GM12878 (cell line): Measurements from ENCODE around the gene HMGXB4. TPM values are rescaled to one million over a fixed set of nuclear protein-coding genes. Genes with fewer than 3 reads are reported as not detected.

Source experiments
- ATAC-seq: fragments of 200-7000 bp; cut with Tn5 transposase; 3 replicates; pipeline ENCODE4 v1.9.1; 2020; ENCODE audit warnings: mild to moderate bottlenecking, moderate library complexity
- BruUV-seq: library from RNA; stranded (reverse); fragments of 400-500 nt; replicated peaks from 2 replicates; lab custom pipeline; 2021; lab: Mats Ljungman, UMichigan
- CTCF ChIA-PET: fragments of 300-600 bp; sonication (Branson Sonifier 250); formaldehyde crosslinking; extraction: SDS; loops from one replicate; lab custom pipeline; 2021; ENCODE audit warnings: inconsistent platforms; lab: Yijun Ruan, JAX
- POLR2A ChIA-PET: fragments of 350-600 bp; formaldehyde crosslinking; extraction: SDS; loops from one replicate; lab custom pipeline; 2021; ENCODE audit warnings: inconsistent platforms; lab: Charles Lee
- RAD21 ChIA-PET: fragments of 300-600 bp; sonication (Branson Sonifier 250); formaldehyde crosslinking; loops from one replicate; lab custom pipeline; 2023; ENCODE audit warnings: antibody characterized with exemption; ENCODE audit not compliant: unreplicated experiment; lab: Charles Lee
- SMC1A ChIA-PET: fragments of 300-600 bp; sonication (Branson Sonifier 250); formaldehyde crosslinking; loops from one replicate; lab custom pipeline; 2023; ENCODE audit not compliant: unreplicated experiment, uncharacterized antibody; lab: Charles Lee
- DNase-seq: peaks from one replicate; pipeline ENCODE4 v3.0.0-alpha.2; 2011; ENCODE audit warnings: low read depth, low spot score
- FAIRE-seq: peaks from 3 replicates; lab custom pipeline; 2011; peaks lifted over from hg19 to GRCh38; lab: Jason Lieb, UNC
- H2AFZ ChIP-seq: 2 replicates; pipeline ENCODE4 v1.6.0; 2011; ENCODE audit warnings: low read depth, low read length, control low read depth; ENCODE audit not compliant: control insufficient read depth
- H3K27ac ChIP-seq: 2 replicates; pipeline ENCODE4 v1.5.1; 2011; ENCODE audit warnings: control low read depth; ENCODE audit not compliant: control insufficient read depth, insufficient read depth
- H3K27me3 ChIP-seq, 2 experiments: replicated peaks in 1 of 2; 2 replicates each; pipeline versions ENCODE4 v1.6.0 to v1.6.1; 2011; ENCODE audit warnings: low read length in 1 of 2; ENCODE audit not compliant: control insufficient read depth in 2 of 2, insufficient read depth in 2 of 2
- H3K36me3 ChIP-seq, 2 experiments: 2 replicates each; pipeline ENCODE4 v1.5.1; 2011; ENCODE audit warnings: low read length in 1 of 2; ENCODE audit not compliant: control insufficient read depth in 2 of 2, insufficient read depth in 2 of 2
- H3K4me1 ChIP-seq: 2 replicates; pipeline ENCODE4 v1.6.1; 2011; ENCODE audit warnings: mild to moderate bottlenecking, low read length, moderate library complexity, mixed read lengths; ENCODE audit not compliant: control insufficient read depth, insufficient read depth
- H3K4me2 ChIP-seq: 2 replicates; pipeline ENCODE4 v1.6.0; 2011; ENCODE audit warnings: control low read depth; ENCODE audit not compliant: control insufficient read depth, insufficient read depth
- H3K4me3 ChIP-seq: fragments of 200-600 bp; sonication (generic); 2 replicates; pipeline ENCODE4 v1.5.1; 2016
- H3K79me2 ChIP-seq: 2 replicates; pipeline ENCODE4 v1.6.0; 2011; ENCODE audit warnings: low read length; ENCODE audit not compliant: control insufficient read depth, insufficient read depth
- H3K9ac ChIP-seq: 2 replicates; pipeline ENCODE4 v1.8.0; 2011; ENCODE audit warnings: low read length, control low read depth, mixed read lengths; ENCODE audit not compliant: control insufficient read depth, insufficient read depth
- H3K9me3 ChIP-seq: replicated peaks from 3 replicates; pipeline ENCODE4 v1.5.1; 2011; ENCODE audit warnings: mild to moderate bottlenecking, low read length; ENCODE audit not compliant: control insufficient read depth, insufficient read depth
- H4K20me1 ChIP-seq: 2 replicates; pipeline ENCODE4 v1.6.0; 2011; ENCODE audit not compliant: control insufficient read depth, insufficient read depth
- CREB1 ChIP-seq: IDR thresholded peaks from 2 replicates; pipeline ENCODE4 v1.6.1; 2012; ENCODE audit warnings: low read depth, mild to moderate bottlenecking, inconsistent platforms
- ETV6 ChIP-seq, 2 experiments: fragments of 450-650 bp in 1 of 2; IDR thresholded peaks in 1 of 2; conservative IDR thresholded peaks in 1 of 2; 2 replicates each; pipeline ENCODE4 v1.6.1; 2014; ENCODE audit warnings: antibody characterized with exemption in 1 of 2, borderline replicate concordance in 1 of 2, low read depth in 1 of 2, mild to moderate bottlenecking in 1 of 2, moderate library complexity in 1 of 2
- YBX1 ChIP-seq: fragments of 450-650 bp; IDR thresholded peaks from 2 replicates; pipeline ENCODE4 v1.6.1; 2016; ENCODE audit warnings: antibody characterized with exemption
- ZNF24 ChIP-seq: fragments of 450-650 bp; IDR thresholded peaks from 2 replicates; pipeline ENCODE4 v1.6.1; 2017; ENCODE audit warnings: antibody characterized with exemption, mild to moderate bottlenecking
- WGBS: methylation state at CpG from one replicate; pipeline ENCODE4 v1.1.6; 2016; ENCODE audit warnings: low lambda C conversion rate; ENCODE audit not compliant: insufficient replicate concordance, insufficient coverage; ENCODE audit errors: missing lambda C conversion rate; 5-methylcytosine and 5-hydroxymethylcytosine counted together
- in situ Hi-C: fragments of 300-500 bp; cut with MboI; formaldehyde crosslinking; loops from 9 replicates; pipeline ENCODE4 v1.14.3; 2018; ENCODE audit warnings: mixed read lengths
- intact Hi-C: fragments of 100-400 bp; cut with micrococcal nuclease; formaldehyde crosslinking; loops from one replicate; pipeline ENCODE4 v1.14.2; 2022; ENCODE audit not compliant: unreplicated experiment
- polyA plus RNA-seq, 11 experiments: library from polyadenylated mRNA; depleted of rRNA in 4 of 11; unstranded in 6 of 11; stranded (reverse) in 5 of 11; fragments of >200 nt; fragmentation: Nextera tagmentation in 4 of 11; fragmentation: Illumina TruSeq in 1 of 11; extraction: Ambion mirVana in 4 of 11; extraction: Trizol in 1 of 11; gene quantifications; 1 replicate in 1 of 11; 2 replicates in 10 of 11; pipeline versions ENCODE4 v1.2.1 to v1.2.3, GENCODE V29; 2011 to 2016; ENCODE audit warnings: inconsistent platforms in 2 of 11, missing spikeins in 2 of 11, low read depth in 1 of 11
- total RNA-seq, 4 experiments: library from RNA; depleted of rRNA in 3 of 4; stranded (reverse); fragments of >200 nt in 3 of 4; fragmentation: Illumina TruSeq in 1 of 4; extraction: Trizol in 1 of 4; gene quantifications; 2 replicates each; pipeline versions ENCODE4 v1.2.1 to v1.2.3, GENCODE V29; 2013 to 2021
- TF ChIP-seq, protein P1 (sequence below): fragments of 450-650 bp; IDR thresholded peaks from 2 replicates; pipeline ENCODE4 v1.6.1; 2018; ENCODE audit warnings: borderline replicate concordance, mild to moderate bottlenecking; ENCODE audit not compliant: partially characterized antibody
- TF ChIP-seq, protein P2 (sequence below): IDR thresholded peaks from 2 replicates; pipeline ENCODE4 v1.6.1; 2012; ENCODE audit warnings: low read depth, low read length, improper control_type of control experiment
- TF ChIP-seq, protein P3 (sequence below): IDR thresholded peaks from 2 replicates; pipeline ENCODE4 v1.6.1; 2011; ENCODE audit warnings: mild to moderate bottlenecking, low read depth, low read length, moderate library complexity; ENCODE audit not compliant: insufficient replicate concordance

Gene HMGXB4
- total and polyA plus RNA-seq, 10 of the 15 experiments (the other 5 are each of a cell fraction or from before 2014, with no cell fraction given): 15.5 to 44.5 (median 24.9) TPM

DNA sequence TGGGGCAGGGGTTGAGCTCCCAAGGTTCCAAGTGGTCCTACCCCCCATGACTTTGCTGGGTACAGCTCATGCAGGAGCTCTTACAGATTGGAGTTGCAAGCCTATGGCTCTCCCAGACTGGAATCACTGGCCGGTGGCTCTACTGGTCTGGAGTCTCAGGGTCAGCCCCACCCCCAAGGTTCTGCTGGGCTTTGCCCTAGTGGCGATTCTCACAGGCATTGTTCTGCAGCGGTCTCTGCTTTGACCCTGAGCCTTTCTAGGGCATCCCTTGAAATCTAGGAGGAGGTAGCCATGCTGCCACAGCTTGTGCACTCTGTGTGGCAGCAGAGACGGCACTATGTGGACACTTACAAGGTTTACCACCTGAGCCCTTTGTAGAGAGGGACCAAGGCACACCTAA is 49.3 kb upstream of the HMGXB4 start:
- intact Hi-C loops (no loop called here), in situ Hi-C loops (no loop called here)
- Histone ChIP-seq H3K9ac (no peak overlapping the region), H3K79me2 (no peaks in the 10 kb centered on the region), H3K4me2 (no peak overlapping the region), H3K27me3 (no peaks in the 10 kb centered on the region; a peak in 1 of 4 replicates), H3K9me3 (no peaks in the 10 kb centered on the region), H3K4me3 (no peak overlapping the region), H3K27ac (no peak overlapping the region), H3K36me3 (no peaks in the 10 kb centered on the region; a peak in 1 of 4 replicates), H2AFZ (no peak overlapping the region), H4K20me1 (no peaks in the 10 kb centered on the region), H3K4me1 (no peaks in the 10 kb centered on the region)
- WGBS: 14% methylated on average over 4 of the region's 4 CpGs
- DNase-seq (no peak), FAIRE-seq (no peak), ATAC-seq (no peak)
- POLR2A ChIA-PET: no interaction called here
- TF ChIP-seq, protein P1, sequence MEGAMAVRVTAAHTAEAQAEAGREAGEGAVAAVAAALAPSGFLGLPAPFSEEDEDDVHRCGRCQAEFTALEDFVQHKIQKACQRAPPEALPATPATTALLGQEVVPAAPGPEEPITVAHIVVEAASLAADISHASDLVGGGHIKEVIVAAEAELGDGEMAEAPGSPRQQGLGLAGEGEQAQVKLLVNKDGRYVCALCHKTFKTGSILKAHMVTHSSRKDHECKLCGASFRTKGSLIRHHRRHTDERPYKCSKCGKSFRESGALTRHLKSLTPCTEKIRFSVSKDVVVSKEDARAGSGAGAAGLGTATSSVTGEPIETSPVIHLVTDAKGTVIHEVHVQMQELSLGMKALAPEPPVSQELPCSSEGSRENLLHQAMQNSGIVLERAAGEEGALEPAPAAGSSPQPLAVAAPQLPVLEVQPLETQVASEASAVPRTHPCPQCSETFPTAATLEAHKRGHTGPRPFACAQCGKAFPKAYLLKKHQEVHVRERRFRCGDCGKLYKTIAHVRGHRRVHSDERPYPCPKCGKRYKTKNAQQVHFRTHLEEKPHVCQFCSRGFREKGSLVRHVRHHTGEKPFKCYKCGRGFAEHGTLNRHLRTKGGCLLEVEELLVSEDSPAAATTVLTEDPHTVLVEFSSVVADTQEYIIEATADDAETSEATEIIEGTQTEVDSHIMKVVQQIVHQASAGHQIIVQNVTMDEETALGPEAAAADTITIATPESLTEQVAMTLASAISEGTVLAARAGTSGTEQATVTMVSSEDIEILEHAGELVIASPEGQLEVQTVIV: no peak
- TF ChIP-seq CREB1 (no peak), YBX1 (no peak), ZNF24 (no peak)
- BruUV-seq: no TSS peak
- CTCF ChIA-PET: no interaction called here
- RAD21 ChIA-PET: no interaction called here
- SMC1A ChIA-PET: interaction anchor here (1.0 to 3.1 kb wide), 2 partner anchors 11 to 18 kb away, joined by 3 to 18 read pairs; no protein-coding TSS in a partner anchor

DNA sequence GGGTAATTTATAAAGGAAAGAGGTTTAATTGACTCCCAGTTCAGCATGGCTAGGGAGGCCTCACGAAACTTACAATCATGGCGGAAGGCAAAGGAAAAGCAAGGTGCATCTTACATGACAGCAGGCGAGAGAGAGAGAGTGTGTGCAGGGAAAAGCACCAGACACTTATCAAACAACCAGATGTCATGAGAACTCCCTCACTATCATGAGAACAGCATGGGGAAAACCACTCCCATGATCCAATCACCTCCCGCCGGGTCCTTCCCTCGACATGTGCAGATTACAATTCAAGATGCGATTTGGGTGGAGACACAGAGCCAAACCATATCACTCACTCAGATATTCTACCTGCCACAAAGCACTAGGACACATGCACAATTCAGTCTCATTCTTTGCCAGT is 48.1 kb upstream of the HMGXB4 start:
- in situ Hi-C loops: no loop called here
- no peak overlapping the region for H3K27ac ChIP-seq
- ATAC-seq: no peak
- no peak for TF ChIP-seq ETV6 (conservative IDR thresholded peaks at IDR 0.05 in 1 of 2, IDR thresholded peaks at IDR 0.05 in 1 of 2; ENCODE audit: borderline replicate concordance in 1 of 2, low read depth in 1 of 2)
- TF ChIP-seq, protein P2, sequence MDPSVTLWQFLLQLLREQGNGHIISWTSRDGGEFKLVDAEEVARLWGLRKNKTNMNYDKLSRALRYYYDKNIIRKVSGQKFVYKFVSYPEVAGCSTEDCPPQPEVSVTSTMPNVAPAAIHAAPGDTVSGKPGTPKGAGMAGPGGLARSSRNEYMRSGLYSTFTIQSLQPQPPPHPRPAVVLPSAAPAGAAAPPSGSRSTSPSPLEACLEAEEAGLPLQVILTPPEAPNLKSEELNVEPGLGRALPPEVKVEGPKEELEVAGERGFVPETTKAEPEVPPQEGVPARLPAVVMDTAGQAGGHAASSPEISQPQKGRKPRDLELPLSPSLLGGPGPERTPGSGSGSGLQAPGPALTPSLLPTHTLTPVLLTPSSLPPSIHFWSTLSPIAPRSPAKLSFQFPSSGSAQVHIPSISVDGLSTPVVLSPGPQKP: no peak
- TF ChIP-seq, protein P3, sequence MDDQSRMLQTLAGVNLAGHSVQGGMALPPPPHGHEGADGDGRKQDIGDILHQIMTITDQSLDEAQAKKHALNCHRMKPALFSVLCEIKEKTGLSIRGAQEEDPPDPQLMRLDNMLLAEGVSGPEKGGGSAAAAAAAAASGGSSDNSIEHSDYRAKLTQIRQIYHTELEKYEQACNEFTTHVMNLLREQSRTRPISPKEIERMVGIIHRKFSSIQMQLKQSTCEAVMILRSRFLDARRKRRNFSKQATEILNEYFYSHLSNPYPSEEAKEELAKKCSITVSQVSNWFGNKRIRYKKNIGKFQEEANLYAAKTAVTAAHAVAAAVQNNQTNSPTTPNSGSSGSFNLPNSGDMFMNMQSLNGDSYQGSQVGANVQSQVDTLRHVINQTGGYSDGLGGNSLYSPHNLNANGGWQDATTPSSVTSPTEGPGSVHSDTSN: no peak

More for the DNA sequence above, 48.1 kb upstream of the HMGXB4 start:
- H3K27me3 ChIP-seq: no peaks in the 10 kb centered on the region; a peak in 1 of 4 replicates
- RAD21 ChIA-PET: no interaction called here
- no peak overlapping the region for H3K4me3 ChIP-seq
- no peak overlapping the region for H2AFZ ChIP-seq
- no peak for FAIRE-seq
- intact Hi-C loops: no loop called here
- no peaks in the 10 kb centered on the region for H3K9me3 ChIP-seq
- no peak overlapping the region for H3K4me2 ChIP-seq
- CTCF ChIA-PET: no interaction called here
- 70% methylated on average over 7 of the region's 7 CpGs for WGBS
- H3K9ac ChIP-seq: no peak overlapping the region
- POLR2A ChIA-PET: no interaction called here
- no peaks in the 10 kb centered on the region for H3K79me2 ChIP-seq
- peaks cover 0 to 2% of the 10 kb centered on the region in 2 experiments; a peak in 2 of 4 replicates for H3K36me3 ChIP-seq
- H3K4me1 ChIP-seq: no peaks in the 10 kb centered on the region
- BruUV-seq: no TSS peak
- no peak for DNase-seq
- no peaks in the 10 kb centered on the region for H4K20me1 ChIP-seq
- SMC1A ChIA-PET: no interaction called here
